Thymus (tissue), 11 donors: ENCODE results near the gene CPNE6. TPM values are rescaled to one million over a fixed set of nuclear protein-coding genes. Genes with fewer than 3 reads are reported as not detected.

Experiments
- DNase-seq, 9 donors: peaks; one replicate each; pipeline ENCODE4 v3.0.0-alpha.2; 2013; ENCODE audit warnings: low spot score in 9 of 9, low read depth in 6 of 9, missing footprints in 1 of 9
- H3K27ac ChIP-seq, 2 donors: one replicate each; pipeline ENCODE4 v1.5.1; 2013; ENCODE audit warnings: control low read depth in 1 of 2, low read depth in 1 of 2, low read length in 1 of 2, mild to moderate bottlenecking in 1 of 2, moderate library complexity in 1 of 2
- H3K27me3 ChIP-seq, 2 donors: one replicate each; pipeline ENCODE4 v1.5.1; 2013; ENCODE audit warnings: low read length in 1 of 2; ENCODE audit not compliant: control insufficient read depth in 2 of 2, insufficient read depth in 1 of 2
- H3K36me3 ChIP-seq, 2 donors: one replicate each; pipeline ENCODE4 v1.5.1; 2013; ENCODE audit warnings: low read length in 1 of 2, mild to moderate bottlenecking in 1 of 2, moderate library complexity in 1 of 2; ENCODE audit not compliant: control insufficient read depth in 2 of 2, insufficient read depth in 2 of 2
- H3K4me1 ChIP-seq, 2 donors: one replicate each; pipeline ENCODE4 v1.5.1; 2013; ENCODE audit warnings: low read length in 2 of 2; ENCODE audit not compliant: control insufficient read depth in 2 of 2, insufficient read depth in 2 of 2
- H3K4me3 ChIP-seq, 2 donors: one replicate each; pipeline ENCODE4 v1.5.1; 2013; ENCODE audit warnings: low read length in 2 of 2, control low read depth in 1 of 2, mild to moderate bottlenecking in 1 of 2
- H3K9me3 ChIP-seq, 2 donors: one replicate each; pipeline ENCODE4 v1.5.1; 2013; ENCODE audit warnings: low read length in 1 of 2, mild to moderate bottlenecking in 1 of 2; ENCODE audit not compliant: control insufficient read depth in 2 of 2, insufficient read depth in 1 of 2
- WGBS: extraction: QIAGEN DNeasy Blood & Tissue Kit; methylation state at CpG from one replicate; pipeline ENCODE4 v1.1.7; 2013; 5-methylcytosine and 5-hydroxymethylcytosine counted together
- polyA plus RNA-seq: library from polyadenylated mRNA; stranded (reverse); fragments of 200-250 nt; gene quantifications from one replicate; pipeline ENCODE4 v1.2.3, GENCODE V29; 2013
- total RNA-seq: library from RNA; stranded (reverse); fragments of 120-200 nt; gene quantifications from one replicate; pipeline ENCODE4 v1.2.4, GENCODE V29; 2013
- donor health status: healthy.

CPNE6 gene
- total and polyA plus RNA-seq, 2 donors, result 0.05 to 0.34 TPM

GRCh38 chr14:24095271-24096068, 24.1 kb downstream of the CPNE6 start:
- Histone ChIP-seq H3K36me3 (peaks cover 9 to 11% of the 10 kb centered on the region in 2 donors), H3K27ac (peak overlapping the region; percentile 9 to 14), H3K27me3 (no peaks in the 10 kb centered on the region), H3K4me3 (peak overlapping the region; percentile 2 to 54), H3K4me1 (peaks cover 11 to 25% of the 10 kb centered on the region in 2 donors), H3K9me3 (no peaks in the 10 kb centered on the region)
- WGBS, result 56% methylated on average over 12 of the region's 12 CpGs
- peak in 1 of 9 donors; percentile 37 for DNase-seq

GRCh38 chr14:24096545-24097181, 25.3 kb downstream of the CPNE6 start:
- no peak overlapping the region for H3K4me3 ChIP-seq
- H3K27ac ChIP-seq, result no peak overlapping the region
- 99% methylated on average over 8 of the region's 8 CpGs for WGBS
- H3K36me3 ChIP-seq, result peaks cover 9 to 14% of the 10 kb centered on the region in 2 donors
- no peaks in the 10 kb centered on the region for H3K9me3 ChIP-seq
- no peaks in the 10 kb centered on the region for H3K27me3 ChIP-seq
- H3K4me1 ChIP-seq, result peaks cover 9 to 22% of the 10 kb centered on the region in 2 donors
- no peak for DNase-seq

GRCh38 chr14:24098229-24098926, 27.0 kb downstream of the CPNE6 start:
- 97% methylated on average over 16 of the region's 16 CpGs for WGBS
- Histone ChIP-seq H3K9me3 (no peaks in the 10 kb centered on the region), H3K27ac (no peak overlapping the region), H3K4me1 (peaks cover 9 to 19% of the 10 kb centered on the region in 2 donors), H3K4me3 (no peak overlapping the region), H3K36me3 (peaks cover 9 to 14% of the 10 kb centered on the region in 2 donors), H3K27me3 (no peaks in the 10 kb centered on the region)
- DNase-seq, result no peak

GRCh38 chr14:24098927-24099813, 27.8 kb downstream of the CPNE6 start:
- Histone ChIP-seq H3K9me3 (no peaks in the 10 kb centered on the region), H3K4me3 (no peak overlapping the region), H3K27ac (no peak overlapping the region), H3K36me3 (peaks cover 9 to 14% of the 10 kb centered on the region in 2 donors), H3K27me3 (no peaks in the 10 kb centered on the region), H3K4me1 (peaks cover 4 to 15% of the 10 kb centered on the region in 2 donors)
- no peak for DNase-seq
- WGBS, result 97% methylated on average over 17 of the region's 17 CpGs

GRCh38 chr14:24100197-24100981, 29.0 kb downstream of the CPNE6 start:
- H3K9me3 ChIP-seq, result no peaks in the 10 kb centered on the region
- no peak for DNase-seq
- no peak overlapping the region for H3K4me3 ChIP-seq
- H3K27me3 ChIP-seq, result no peaks in the 10 kb centered on the region
- H3K27ac ChIP-seq, result no peak overlapping the region
- H3K4me1 ChIP-seq, result peaks cover 0 to 3% of the 10 kb centered on the region in 2 donors
- WGBS, result 96% methylated on average over 4 of the region's 4 CpGs
- peaks cover 9 to 14% of the 10 kb centered on the region in 2 donors for H3K36me3 ChIP-seq

- Histone ChIP-seq H3K9me3 (no peaks in the 10 kb centered on the region), H3K4me3 (no peak overlapping the region), H3K27me3 (no peaks in the 10 kb centered on the region), H3K36me3 (peaks cover 9 to 14% of the 10 kb centered on the region in 2 donors), H3K27ac (no peak overlapping the region), H3K4me1 (no peaks in the 10 kb centered on the region)
- DNase-seq, result no peak
- 100% methylated on average over 3 of the region's 3 CpGs for WGBS
Observed at GRCh38 chr14:24100982-24101494, 29.7 kb downstream of the CPNE6 start.

- no peaks in the 10 kb centered on the region for H3K9me3 ChIP-seq
- no peak overlapping the region for H3K4me3 ChIP-seq
- 97% methylated on average over 7 of the region's 7 CpGs for WGBS
- no peak overlapping the region for H3K27ac ChIP-seq
- no peaks in the 10 kb centered on the region for H3K4me1 ChIP-seq
- no peak for DNase-seq
- no peaks in the 10 kb centered on the region for H3K27me3 ChIP-seq
- peaks cover 9 to 14% of the 10 kb centered on the region in 2 donors for H3K36me3 ChIP-seq
Observed at GRCh38 chr14:24102357-24103048, 31.1 kb downstream of the CPNE6 start.
